ENCODE measurements around the gene PRDX2. TPM values are rescaled to one million over a fixed set of nuclear protein-coding genes. Genes with fewer than 3 reads are reported as not detected.

The PRDX2 gene
- total RNA-seq, 1 donor from 2014 or later: 117 TPM

Small RNAs within 50 kb of the gene (microRNA-seq; reads per million reads assigned to microRNA genes)
- not detected for gene MIR5684

Other genes starting within 250 kb of the PRDX2 start
- gene ZNF490, start 191.0 kb downstream of the PRDX2 start, total RNA-seq: 8.6 TPM
- 48.2 TPM for gene ZNF791, start 190.9 kb downstream of the PRDX2 start, total RNA-seq
- 76.4 TPM for gene MAN2B1, start 135.1 kb downstream of the PRDX2 start, total RNA-seq
- gene WDR83, start 135.0 kb downstream of the PRDX2 start, total RNA-seq: 12.3 TPM
- gene DHPS, start 119.9 kb downstream of the PRDX2 start, total RNA-seq: 77.1 TPM
- not detected for gene GNG14, start 113.8 kb downstream of the PRDX2 start, total RNA-seq
- gene FBXW9, start 105.2 kb downstream of the PRDX2 start, total RNA-seq: 3.6 TPM
- 70.6 TPM for gene TNPO2, start 77.9 kb downstream of the PRDX2 start, total RNA-seq
- 128 TPM for gene TRIR, start 67.1 kb downstream of the PRDX2 start, total RNA-seq
- gene GET3, start 64.3 kb downstream of the PRDX2 start, total RNA-seq: 30.1 TPM
- gene BEST2, start 50.0 kb downstream of the PRDX2 start, total RNA-seq: not detected
- gene HOOK2, start 26.2 kb downstream of the PRDX2 start, total RNA-seq: 45.1 TPM
- gene JUNB, start 10.3 kb downstream of the PRDX2 start, total RNA-seq: 279 TPM
- gene THSD8, start 269 bp upstream of the PRDX2 start, total RNA-seq: 2.4 TPM
- 5.1 TPM for gene RNASEH2A, start 4.8 kb upstream of the PRDX2 start, total RNA-seq
- gene RTBDN, start 32.8 kb upstream of the PRDX2 start, total RNA-seq: not detected
- 0.31 TPM for gene MAST1, start 36.7 kb upstream of the PRDX2 start, total RNA-seq
- 26.7 TPM for gene DNASE2, start 79.6 kb upstream of the PRDX2 start, total RNA-seq
- 1.1 TPM for gene KLF1, start 85.4 kb upstream of the PRDX2 start, total RNA-seq
- gene GCDH, start 89.4 kb upstream of the PRDX2 start, total RNA-seq: 24.4 TPM
- gene SYCE2, start 117.5 kb upstream of the PRDX2 start, total RNA-seq: not detected
- 33.7 TPM for gene FARSA, start 131.9 kb upstream of the PRDX2 start, total RNA-seq
- gene CALR, start 136.8 kb upstream of the PRDX2 start, total RNA-seq: 454 TPM
- gene RAD23A, start 144.1 kb upstream of the PRDX2 start, total RNA-seq: 102 TPM
- 13.7 TPM for gene GADD45GIP1, start 155.4 kb upstream of the PRDX2 start, total RNA-seq
- gene DAND5, start 167.8 kb upstream of the PRDX2 start, total RNA-seq: not detected
- gene NFIX, start 193.7 kb upstream of the PRDX2 start, total RNA-seq: 131 TPM